Fibroblast of mammary gland (primary cell): ENCODE measurements around the gene PDE1A.

Source experiments
- DNase-seq: peaks from one replicate; pipeline ENCODE4 v3.0.0-alpha.2; 2010; ENCODE audit warnings: low read depth
- H3K4me3 ChIP-seq: 2 replicates; pipeline ENCODE4 v1.5.1; 2011; ENCODE audit warnings: low read depth, mild to moderate bottlenecking, low read length, moderate library complexity; ENCODE audit not compliant: control insufficient read depth
- TF ChIP-seq, protein P1 (sequence below): conservative IDR thresholded peaks from 2 replicates; pipeline ENCODE4 v1.5.1; 2011; ENCODE audit warnings: low read depth, low read length, inconsistent platforms; ENCODE audit not compliant: control insufficient read depth, insufficient read depth

Gene PDE1A

DNA sequence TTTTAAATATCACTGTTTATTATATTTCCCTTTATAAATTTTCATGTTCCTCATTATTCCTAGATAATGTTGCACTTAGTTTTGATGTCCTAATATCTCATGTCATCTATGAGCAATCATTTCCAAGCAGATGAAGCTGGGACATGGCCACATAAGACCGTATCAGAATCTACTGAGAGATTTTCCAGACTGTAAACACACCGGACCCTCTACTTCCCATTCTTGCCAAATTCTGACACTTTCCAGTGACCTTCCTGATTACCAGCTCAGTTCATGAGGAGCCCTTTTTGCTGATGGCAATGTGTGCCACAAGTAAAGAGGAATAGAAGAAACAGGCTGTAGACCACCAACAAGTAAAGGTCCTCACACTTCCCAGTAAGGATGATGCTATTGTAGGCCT is 20.3 kb upstream of the PDE1A start:
- H3K4me3 ChIP-seq, result no peak overlapping the region
- DNase-seq, result no peak
- TF ChIP-seq, protein P1, sequence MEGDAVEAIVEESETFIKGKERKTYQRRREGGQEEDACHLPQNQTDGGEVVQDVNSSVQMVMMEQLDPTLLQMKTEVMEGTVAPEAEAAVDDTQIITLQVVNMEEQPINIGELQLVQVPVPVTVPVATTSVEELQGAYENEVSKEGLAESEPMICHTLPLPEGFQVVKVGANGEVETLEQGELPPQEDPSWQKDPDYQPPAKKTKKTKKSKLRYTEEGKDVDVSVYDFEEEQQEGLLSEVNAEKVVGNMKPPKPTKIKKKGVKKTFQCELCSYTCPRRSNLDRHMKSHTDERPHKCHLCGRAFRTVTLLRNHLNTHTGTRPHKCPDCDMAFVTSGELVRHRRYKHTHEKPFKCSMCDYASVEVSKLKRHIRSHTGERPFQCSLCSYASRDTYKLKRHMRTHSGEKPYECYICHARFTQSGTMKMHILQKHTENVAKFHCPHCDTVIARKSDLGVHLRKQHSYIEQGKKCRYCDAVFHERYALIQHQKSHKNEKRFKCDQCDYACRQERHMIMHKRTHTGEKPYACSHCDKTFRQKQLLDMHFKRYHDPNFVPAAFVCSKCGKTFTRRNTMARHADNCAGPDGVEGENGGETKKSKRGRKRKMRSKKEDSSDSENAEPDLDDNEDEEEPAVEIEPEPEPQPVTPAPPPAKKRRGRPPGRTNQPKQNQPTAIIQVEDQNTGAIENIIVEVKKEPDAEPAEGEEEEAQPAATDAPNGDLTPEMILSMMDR, result no peak

DNA sequence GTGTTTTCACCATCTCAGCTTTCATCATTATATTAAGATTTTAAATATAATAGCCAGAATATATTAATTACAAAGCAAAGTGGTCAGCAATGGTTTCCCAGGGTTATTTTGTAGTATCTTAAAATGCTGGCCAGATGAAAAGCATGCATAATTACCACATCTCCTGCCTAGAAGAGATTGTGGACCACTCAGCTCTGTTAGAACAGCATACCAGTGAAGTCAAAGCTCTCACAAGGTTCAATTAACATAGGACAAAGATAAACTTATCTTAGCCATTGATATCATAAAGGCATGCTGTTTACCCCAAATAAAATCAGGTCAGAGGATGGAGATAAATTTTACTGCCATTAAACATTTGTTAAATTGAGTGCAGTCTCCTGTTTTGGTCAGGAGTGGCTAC is 19.3 kb upstream of the PDE1A start:
- TF ChIP-seq, protein P1, result no peak
- H3K4me3 ChIP-seq, result no peak overlapping the region
- DNase-seq, result no peak

DNA sequence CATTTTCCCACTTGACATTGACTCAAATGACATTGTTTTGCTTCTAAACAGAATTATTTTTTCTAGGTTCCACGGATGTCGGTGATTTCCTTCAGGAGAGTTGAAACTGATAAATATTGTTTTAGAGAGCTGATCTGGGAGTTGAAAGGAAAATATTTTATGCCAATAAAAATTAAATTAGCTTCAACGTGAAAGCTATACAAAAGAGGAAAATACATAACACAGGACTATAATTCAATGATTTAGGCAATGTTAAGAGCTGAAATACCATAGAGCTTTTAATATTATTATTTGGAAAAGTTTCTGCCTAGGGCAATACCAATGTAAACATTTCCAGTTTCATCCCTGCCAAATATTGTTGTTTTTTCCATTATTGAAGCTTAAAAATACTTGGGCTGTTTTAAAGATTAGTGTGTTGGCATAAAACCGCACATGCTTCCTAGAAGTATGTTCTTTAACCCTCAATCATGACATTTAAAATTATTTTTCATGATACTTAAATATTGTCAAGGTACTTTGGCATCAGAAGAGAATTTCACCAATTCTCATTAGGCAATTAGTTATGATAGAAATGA is 18.6 kb upstream of the PDE1A start:
- TF ChIP-seq, protein P1, result no peak
- DNase-seq, result no peak
- no peak overlapping the region for H3K4me3 ChIP-seq

DNA sequence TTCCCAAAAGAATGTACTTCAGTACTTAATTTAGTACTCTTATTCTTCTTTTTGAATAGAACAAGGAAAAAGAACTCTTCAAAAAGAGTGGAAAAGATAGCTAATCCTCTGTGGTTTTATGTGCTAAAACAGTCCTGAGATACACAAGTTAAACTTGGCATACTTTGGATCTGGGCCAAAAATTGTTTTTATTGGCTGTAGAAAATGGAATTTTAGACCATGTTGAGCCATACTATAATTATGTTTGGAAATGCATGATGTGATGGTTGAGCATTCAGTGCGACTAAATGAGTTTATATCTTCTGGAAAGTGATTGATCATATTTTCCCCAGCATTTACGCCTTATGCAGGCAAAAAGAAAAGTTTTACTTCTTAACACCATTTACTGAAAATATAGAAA is 18.0 kb upstream of the PDE1A start:
- TF ChIP-seq, protein P1, result no peak
- no peak for DNase-seq
- H3K4me3 ChIP-seq, result no peak overlapping the region

DNA sequence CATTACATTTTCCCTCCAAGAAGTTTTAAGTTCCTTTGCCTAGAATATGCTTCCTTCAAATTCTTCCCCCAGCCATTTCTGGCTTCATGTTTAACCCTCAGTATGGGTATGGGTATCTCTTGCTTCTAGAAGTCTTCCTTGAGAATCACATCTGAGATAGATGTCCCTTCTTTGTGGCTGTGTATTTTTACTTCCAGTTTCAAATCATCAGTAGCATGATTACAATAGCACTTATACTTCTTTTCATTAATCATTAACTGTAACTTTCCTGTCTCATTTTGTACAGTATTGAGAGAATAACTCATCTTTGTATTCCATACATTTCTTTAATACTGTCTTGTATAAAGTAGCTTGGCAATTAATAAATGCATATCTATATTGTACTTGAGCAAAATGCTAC is 17.3 kb upstream of the PDE1A start:
- DNase-seq, result no peak
- H3K4me3 ChIP-seq, result no peak overlapping the region
- TF ChIP-seq, protein P1, result no peak

DNA sequence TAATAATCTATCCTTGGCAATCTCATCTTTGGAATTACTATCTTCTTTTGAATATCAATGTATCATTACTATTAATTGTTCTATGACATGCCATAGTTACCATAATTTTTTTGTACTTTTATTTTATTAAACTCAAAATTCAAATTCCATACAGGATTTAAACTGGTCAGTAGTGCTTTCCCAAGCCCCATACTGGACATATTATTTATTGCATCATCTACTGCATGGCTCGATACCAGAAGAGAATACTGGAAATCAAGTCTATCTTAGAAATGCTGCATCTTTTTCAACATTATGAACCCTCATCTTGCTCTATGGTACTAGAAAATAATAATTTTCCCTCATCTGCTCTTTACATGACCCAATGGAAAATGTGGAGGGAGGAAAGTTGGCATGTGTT is 9.4 kb upstream of the PDE1A start:
- TF ChIP-seq, protein P1, result no peak
- H3K4me3 ChIP-seq, result no peak overlapping the region

DNA sequence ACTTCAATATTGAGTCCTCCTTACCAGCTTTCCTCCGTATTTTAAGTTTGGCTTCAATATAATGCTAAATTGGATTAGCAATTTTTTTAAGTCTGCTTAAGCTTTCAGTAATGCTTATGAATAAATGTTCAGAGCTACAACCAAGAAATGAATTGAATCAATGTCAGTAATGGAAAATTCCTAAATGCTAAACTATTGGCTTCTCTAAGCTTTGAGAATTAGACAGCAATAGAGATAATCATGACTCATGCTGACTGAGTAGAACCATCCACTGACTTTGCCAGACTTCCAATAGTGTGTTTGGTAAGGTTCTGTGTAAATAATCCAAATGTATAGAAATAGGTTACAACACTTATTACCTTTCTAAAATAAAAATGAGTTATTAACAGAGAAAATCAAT is 8.9 kb upstream of the PDE1A start:
- H3K4me3 ChIP-seq, result no peak overlapping the region
- peak; percentile 61 for DNase-seq
- TF ChIP-seq, protein P1, result no peak

More for the DNA sequence above, 9.4 kb upstream of the PDE1A start:
- no peak for DNase-seq
